Fibroblast of the aortic adventitia (primary cell): Measurements from ENCODE around the gene TTC12. TPM values are rescaled to one million over a fixed set of nuclear protein-coding genes. Genes with fewer than 3 reads are reported as not detected.

Experiments
- DNase-seq: peaks from one replicate; pipeline ENCODE4 v3.0.0-alpha.2; 2010; ENCODE audit warnings: low read depth
- H3K4me3 ChIP-seq: 2 replicates; pipeline ENCODE4 v1.5.1; 2011; ENCODE audit warnings: low read depth, mild to moderate bottlenecking, control low read depth, low read length, moderate library complexity
- total RNA-seq: library from RNA; depleted of rRNA; stranded (reverse); fragments of >200 nt; gene quantifications from 2 replicates; pipeline ENCODE4 v1.2.3, GENCODE V29; 2012; ENCODE audit warnings: low replicate concordance
- TF ChIP-seq, protein P1 (sequence below): IDR thresholded peaks from 2 replicates; pipeline ENCODE4 v1.5.1; 2011; ENCODE audit warnings: mild to moderate bottlenecking, low read length, control low read depth, inconsistent platforms; ENCODE audit not compliant: insufficient read depth

Gene TTC12
- total RNA-seq, 1 donor: 9.8 TPM

DNA sequence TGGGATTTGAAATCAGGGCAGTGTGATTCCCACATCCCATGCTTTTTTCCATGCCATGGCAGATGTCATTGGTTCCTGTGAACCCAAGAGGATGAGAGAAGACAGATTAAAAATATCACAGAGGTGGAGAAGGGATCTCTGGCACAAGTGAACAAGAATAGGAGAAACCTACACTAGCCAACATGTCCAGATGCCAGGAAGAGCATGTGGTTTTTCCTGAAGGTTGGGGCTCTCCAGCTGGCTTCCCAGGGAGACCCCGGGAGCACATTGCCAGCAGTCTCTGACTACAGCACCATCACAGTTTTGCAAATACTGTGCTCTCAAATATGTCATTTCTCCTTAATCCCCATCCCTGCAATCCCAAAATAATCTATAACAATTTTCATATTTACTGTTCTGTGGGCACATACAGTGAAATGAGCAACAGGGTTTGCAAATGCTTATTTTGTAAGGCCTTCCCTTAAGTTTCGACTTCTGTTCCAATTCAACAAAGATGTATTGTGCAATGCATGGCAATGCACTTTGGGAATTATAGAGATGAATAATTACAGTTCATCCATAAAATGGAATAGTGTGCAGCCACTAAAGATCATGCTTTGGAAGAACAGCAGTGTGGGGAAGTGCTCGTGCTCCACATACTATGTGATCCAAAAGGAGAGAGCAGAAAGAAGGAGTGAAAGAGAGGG lies 78.0 kb downstream of the TTC12 start:
- DNase-seq: no peak
- no peak overlapping the region for H3K4me3 ChIP-seq
- TF ChIP-seq, protein P1, sequence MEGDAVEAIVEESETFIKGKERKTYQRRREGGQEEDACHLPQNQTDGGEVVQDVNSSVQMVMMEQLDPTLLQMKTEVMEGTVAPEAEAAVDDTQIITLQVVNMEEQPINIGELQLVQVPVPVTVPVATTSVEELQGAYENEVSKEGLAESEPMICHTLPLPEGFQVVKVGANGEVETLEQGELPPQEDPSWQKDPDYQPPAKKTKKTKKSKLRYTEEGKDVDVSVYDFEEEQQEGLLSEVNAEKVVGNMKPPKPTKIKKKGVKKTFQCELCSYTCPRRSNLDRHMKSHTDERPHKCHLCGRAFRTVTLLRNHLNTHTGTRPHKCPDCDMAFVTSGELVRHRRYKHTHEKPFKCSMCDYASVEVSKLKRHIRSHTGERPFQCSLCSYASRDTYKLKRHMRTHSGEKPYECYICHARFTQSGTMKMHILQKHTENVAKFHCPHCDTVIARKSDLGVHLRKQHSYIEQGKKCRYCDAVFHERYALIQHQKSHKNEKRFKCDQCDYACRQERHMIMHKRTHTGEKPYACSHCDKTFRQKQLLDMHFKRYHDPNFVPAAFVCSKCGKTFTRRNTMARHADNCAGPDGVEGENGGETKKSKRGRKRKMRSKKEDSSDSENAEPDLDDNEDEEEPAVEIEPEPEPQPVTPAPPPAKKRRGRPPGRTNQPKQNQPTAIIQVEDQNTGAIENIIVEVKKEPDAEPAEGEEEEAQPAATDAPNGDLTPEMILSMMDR: no peak

DNA sequence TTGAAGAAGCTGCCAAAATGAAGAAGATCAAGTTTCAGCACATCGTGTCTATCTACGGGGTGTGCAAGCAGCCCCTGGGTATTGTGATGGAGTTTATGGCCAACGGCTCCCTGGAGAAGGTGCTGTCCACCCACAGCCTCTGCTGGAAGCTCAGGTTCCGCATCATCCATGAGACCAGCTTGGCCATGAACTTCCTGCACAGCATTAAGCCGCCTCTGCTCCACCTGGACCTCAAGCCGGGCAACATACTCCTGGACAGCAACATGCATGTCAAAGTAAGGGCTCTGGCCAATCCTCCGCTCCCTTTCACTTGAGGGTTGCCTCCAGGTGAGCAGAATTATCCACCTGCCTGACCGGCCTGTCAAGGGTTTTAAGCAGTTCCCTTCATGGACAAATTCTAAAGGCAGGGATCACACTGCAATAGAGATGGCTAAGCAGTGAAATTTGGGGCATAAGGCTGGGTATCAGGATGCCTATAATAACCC lies 79.2 kb downstream of the TTC12 start:
- TF ChIP-seq, protein P1: no peak
- H3K4me3 ChIP-seq: no peak overlapping the region
- no peak for DNase-seq

DNA sequence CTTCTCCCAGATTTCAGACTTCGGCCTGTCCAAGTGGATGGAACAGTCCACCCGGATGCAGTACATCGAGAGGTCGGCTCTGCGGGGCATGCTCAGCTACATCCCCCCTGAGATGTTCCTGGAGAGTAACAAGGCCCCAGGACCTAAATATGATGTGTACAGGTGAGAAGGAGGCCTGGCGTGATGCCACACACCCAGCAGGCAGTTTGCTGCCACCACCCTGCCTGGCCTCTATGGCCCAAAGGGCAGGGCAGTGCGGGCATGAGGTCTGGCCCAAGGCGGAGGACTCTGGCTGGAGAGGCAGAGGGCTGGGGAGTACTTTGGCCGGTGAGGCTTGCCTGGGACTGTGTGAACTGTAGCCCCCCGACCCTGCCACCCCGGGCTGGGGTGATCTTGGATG lies 80.5 kb downstream of the TTC12 start:
- no peak overlapping the region for H3K4me3 ChIP-seq
- TF ChIP-seq, protein P1: no peak
- DNase-seq: no peak

DNA sequence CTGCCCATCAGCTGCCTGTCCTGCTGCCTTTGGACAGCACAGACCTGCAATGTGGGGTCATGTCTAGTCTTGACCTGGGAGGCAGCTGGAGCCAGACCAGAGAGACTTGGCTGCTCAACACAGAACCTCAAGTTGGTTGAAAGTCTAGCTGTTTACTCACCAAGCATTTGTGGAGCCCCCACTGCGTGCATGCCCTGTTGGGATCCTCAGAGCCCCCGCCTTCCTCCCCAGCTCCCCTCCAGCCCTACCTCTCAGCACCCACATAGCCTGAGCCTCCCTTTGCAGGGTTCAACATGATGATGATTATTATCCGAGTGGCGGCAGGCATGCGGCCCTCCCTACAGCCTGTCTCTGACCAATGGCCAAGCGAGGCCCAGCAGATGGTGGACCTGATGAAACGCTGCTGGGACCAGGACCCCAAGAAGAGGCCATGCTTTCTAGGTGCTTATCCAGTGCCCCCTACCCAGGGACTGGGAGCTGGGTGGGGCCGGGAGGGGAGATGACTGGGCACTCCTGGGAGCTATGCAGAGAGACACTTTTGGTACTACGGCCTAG lies 81.5 kb downstream of the TTC12 start:
- DNase-seq: no peak
- TF ChIP-seq, protein P1: no peak
- no peak overlapping the region for H3K4me3 ChIP-seq

DNA sequence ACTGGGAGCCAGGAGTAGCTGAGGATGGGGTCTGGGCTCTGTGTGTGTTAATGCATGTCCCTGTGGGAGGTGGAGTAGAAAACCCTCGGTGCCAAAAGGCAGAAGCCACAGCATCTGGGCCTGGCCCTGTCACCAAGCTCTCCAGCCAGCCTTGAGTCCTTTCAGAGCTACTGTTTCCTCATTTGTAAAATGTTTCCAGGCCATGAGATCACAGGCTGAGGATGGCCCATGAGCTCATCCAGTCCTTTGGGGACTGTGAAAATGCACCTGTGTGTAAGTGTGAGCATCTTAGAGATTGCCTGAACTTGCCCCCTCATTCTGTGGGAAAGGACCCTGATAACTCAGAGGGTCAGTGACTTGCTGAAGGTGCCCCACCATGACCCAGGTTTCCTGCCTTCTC lies 82.3 kb downstream of the TTC12 start:
- H3K4me3 ChIP-seq: no peak overlapping the region
- DNase-seq: no peak
- TF ChIP-seq, protein P1: no peak

DNA sequence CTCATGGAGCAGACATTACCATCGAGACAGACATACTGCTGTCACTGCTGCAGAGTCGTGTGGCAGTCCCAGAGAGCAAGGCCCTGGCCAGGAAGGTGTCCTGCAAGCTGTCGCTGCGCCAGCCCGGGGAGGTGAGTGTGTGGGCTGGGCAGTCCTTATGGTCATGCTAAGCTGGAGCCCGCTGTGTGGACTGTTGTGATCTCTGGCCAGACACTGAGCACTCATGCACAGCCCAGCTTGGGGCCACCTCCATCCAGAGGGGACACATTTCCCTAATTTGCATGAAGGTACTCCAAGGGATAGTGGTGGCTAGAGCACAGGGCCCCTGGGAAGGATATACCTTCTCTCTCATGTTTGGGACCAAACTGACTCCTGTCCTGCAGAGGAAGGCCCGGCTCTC lies 82.8 kb downstream of the TTC12 start:
- no peak for DNase-seq
- TF ChIP-seq, protein P1: no peak
- no peak overlapping the region for H3K4me3 ChIP-seq
